ENCODE data around the gene NAT9.

The NAT9 gene

DNA sequence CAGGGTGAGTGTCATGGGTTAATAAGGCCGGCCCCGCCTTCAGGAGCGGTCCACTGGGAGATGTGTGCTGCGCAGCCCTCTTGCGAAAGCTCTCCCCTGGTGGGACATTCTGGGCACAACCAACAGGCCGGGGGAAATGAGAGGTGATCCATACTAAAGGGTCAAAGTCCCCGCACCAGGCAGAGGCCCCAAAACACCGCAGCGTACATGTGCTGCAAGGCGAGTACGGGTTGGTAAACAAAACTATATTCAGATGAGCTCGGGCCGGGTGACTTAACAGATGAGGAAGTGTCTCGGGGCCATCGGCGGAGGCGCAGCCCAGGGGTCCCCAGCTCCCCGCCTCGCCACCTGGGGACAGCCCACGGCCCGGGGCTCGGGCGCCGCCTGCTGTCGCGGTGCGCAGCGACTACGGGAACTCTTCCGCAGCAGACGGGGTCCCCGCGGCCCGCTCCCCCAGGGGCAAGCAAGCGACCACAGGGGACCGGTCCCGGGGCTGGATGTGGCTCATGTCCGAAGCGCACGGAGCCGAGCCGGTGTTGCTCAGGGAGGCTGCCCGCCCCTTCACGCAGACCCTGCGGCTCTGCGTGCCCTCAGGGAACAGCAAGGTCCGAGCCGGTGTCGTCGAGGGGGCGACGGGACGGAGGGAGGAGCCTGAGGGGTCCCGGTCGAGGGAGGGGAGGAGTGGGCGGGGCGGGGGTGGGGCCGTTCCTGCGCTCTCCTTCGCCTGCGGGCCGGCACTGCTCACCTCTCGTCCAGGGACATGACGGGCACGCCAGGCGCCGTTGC is 39.4 kb downstream of the NAT9 start, which contains the start of gene RAB37 (continued):
- no peak for TF ChIP-seq MZF1 (tag by site-specific recombination; IDR thresholded peaks at IDR 0.05; ENCODE audit: borderline replicate concordance)
- TF ChIP-seq, protein P1, sequence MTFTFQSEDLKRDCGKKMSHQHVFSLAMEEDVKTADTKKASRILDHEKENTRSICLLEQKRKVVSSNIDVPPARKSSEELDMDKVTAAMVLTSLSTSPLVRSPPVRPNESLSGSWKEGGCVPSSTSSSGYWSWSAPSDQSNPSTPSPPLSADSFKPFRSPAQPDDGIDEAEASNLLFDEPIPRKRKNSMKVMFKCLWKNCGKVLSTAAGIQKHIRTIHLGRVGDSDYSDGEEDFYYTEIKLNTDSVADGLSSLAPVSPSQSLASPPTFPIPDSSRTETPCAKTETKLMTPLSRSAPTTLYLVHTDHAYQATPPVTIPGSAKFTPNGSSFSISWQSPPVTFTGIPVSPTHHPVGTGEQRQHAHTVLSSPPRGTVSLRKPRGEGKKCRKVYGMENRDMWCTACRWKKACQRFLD (tag by site-specific recombination; IDR thresholded peaks at IDR 0.05) = no peak
- TF ChIP-seq, protein P2, sequence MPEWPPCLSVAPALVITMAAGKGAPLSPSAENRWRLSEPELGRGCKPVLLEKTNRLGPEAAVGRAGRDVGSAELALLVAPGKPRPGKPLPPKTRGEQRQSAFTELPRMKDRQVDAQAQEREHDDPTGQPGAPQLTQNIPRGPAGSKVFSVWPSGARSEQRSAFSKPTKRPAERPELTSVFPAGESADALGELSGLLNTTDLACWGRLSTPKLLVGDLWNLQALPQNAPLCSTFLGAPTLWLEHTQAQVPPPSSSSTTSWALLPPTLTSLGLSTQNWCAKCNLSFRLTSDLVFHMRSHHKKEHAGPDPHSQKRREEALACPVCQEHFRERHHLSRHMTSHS (tag by site-specific recombination; IDR thresholded peaks at IDR 0.05) = no peak
- TF ChIP-seq ZNF544 (tag by site-specific recombination; IDR thresholded peaks at IDR 0.05) = no peak
- TF ChIP-seq ZNF707 (tag by site-specific recombination; IDR thresholded peaks at IDR 0.05) = no peak
- TF ChIP-seq, protein P3, sequence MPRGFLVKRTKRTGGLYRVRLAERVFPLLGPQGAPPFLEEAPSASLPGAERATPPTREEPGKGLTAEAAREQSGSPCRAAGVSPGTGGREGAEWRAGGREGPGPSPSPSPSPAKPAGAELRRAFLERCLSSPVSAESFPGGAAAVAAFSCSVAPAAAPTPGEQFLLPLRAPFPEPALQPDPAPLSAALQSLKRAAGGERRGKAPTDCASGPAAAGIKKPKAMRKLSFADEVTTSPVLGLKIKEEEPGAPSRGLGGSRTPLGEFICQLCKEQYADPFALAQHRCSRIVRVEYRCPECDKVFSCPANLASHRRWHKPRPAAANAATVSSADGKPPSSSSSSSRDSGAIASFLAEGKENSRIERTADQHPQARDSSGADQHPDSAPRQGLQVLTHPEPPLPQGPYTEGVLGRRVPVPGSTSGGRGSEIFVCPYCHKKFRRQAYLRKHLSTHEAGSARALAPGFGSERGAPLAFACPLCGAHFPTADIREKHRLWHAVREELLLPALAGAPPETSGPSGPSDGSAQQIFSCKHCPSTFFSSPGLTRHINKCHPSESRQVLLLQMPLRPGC (tag by site-specific recombination; IDR thresholded peaks at IDR 0.05) = no peak
- no peak for TF ChIP-seq ZFP41 (tag by site-specific recombination; IDR thresholded peaks at IDR 0.05; ENCODE audit: borderline replicate concordance)
- no peak for TF ChIP-seq ZNF146 (tag by site-specific recombination; IDR thresholded peaks at IDR 0.05)
- TF ChIP-seq ZNF585B (tag by site-specific recombination; IDR thresholded peaks at IDR 0.05) = no peak
- TF ChIP-seq SP2 (tag by site-specific recombination; IDR thresholded peaks at IDR 0.05) = peak; percentile 49
- no peak for TF ChIP-seq EGR2 (tag by site-specific recombination; IDR thresholded peaks at IDR 0.05; ENCODE audit: low read depth)
- TF ChIP-seq ZNF16 (tag by site-specific recombination; IDR thresholded peaks at IDR 0.05; ENCODE audit: low read depth) = no peak
- TF ChIP-seq, protein P4, sequence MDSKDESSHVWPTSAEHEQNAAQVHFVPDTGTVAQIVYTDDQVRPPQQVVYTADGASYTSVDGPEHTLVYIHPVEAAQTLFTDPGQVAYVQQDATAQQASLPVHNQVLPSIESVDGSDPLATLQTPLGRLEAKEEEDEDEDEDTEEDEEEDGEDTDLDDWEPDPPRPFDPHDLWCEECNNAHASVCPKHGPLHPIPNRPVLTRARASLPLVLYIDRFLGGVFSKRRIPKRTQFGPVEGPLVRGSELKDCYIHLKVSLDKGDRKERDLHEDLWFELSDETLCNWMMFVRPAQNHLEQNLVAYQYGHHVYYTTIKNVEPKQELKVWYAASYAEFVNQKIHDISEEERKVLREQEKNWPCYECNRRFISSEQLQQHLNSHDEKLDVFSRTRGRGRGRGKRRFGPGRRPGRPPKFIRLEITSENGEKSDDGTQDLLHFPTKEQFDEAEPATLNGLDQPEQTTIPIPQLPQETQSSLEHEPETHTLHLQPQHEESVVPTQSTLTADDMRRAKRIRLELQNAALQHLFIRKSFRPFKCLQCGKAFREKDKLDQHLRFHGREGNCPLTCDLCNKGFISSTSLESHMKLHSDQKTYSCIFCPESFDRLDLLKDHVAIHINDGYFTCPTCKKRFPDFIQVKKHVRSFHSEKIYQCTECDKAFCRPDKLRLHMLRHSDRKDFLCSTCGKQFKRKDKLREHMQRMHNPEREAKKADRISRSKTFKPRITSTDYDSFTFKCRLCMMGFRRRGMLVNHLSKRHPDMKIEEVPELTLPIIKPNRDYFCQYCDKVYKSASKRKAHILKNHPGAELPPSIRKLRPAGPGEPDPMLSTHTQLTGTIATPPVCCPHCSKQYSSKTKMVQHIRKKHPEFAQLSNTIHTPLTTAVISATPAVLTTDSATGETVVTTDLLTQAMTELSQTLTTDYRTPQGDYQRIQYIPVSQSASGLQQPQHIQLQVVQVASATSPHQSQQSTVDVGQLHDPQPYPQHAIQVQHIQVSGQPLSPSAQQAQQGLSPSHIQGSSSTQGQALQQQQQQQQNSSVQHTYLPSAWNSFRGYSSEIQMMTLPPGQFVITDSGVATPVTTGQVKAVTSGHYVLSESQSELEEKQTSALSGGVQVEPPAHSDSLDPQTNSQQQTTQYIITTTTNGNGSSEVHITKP (tag by site-specific recombination; IDR thresholded peaks at IDR 0.05) = peak; percentile 86
- TF ChIP-seq KLF1 (tag by site-specific recombination; IDR thresholded peaks at IDR 0.05) = no peak
- TF ChIP-seq ZNF426 (tag by site-specific recombination; IDR thresholded peaks at IDR 0.05) = no peak
- TF ChIP-seq ZNF510 (tag by site-specific recombination; IDR thresholded peaks at IDR 0.05; ENCODE audit: insufficient replicate concordance) = no peak
- no peak for TF ChIP-seq ZNF433 (tag by site-specific recombination; IDR thresholded peaks at IDR 0.05; ENCODE audit: low read depth)
- TF ChIP-seq GLIS2 (tag by site-specific recombination; IDR thresholded peaks at IDR 0.05) = peak; percentile 87
- no peak for TF ChIP-seq ZBTB21 (tag by site-specific recombination; IDR thresholded peaks at IDR 0.05)
- no peak for TF ChIP-seq ZSCAN30 (tag by site-specific recombination; IDR thresholded peaks at IDR 0.05)
- TF ChIP-seq ZFP3 (tag by site-specific recombination; IDR thresholded peaks at IDR 0.05; ENCODE audit: low read depth) = no peak
- TF ChIP-seq ZNF140 (tag by site-specific recombination; IDR thresholded peaks at IDR 0.05) = no peak
- peak; percentile 90 for TF ChIP-seq ZIC2 (tag by site-specific recombination; IDR thresholded peaks at IDR 0.05)
- TF ChIP-seq, protein P5, sequence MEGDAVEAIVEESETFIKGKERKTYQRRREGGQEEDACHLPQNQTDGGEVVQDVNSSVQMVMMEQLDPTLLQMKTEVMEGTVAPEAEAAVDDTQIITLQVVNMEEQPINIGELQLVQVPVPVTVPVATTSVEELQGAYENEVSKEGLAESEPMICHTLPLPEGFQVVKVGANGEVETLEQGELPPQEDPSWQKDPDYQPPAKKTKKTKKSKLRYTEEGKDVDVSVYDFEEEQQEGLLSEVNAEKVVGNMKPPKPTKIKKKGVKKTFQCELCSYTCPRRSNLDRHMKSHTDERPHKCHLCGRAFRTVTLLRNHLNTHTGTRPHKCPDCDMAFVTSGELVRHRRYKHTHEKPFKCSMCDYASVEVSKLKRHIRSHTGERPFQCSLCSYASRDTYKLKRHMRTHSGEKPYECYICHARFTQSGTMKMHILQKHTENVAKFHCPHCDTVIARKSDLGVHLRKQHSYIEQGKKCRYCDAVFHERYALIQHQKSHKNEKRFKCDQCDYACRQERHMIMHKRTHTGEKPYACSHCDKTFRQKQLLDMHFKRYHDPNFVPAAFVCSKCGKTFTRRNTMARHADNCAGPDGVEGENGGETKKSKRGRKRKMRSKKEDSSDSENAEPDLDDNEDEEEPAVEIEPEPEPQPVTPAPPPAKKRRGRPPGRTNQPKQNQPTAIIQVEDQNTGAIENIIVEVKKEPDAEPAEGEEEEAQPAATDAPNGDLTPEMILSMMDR (tag by site-specific recombination; IDR thresholded peaks at IDR 0.05) = no peak
- no peak for TF ChIP-seq ZSCAN16 (tag by site-specific recombination; IDR thresholded peaks at IDR 0.05)
- TF ChIP-seq ZNF529 (tag by site-specific recombination; IDR thresholded peaks at IDR 0.05; ENCODE audit: insufficient replicate concordance) = no peak
- TF ChIP-seq ZBTB20 (tag by site-specific recombination; IDR thresholded peaks at IDR 0.05) = peak; percentile 34; the same call in 1 of the 2 replicates
- TF ChIP-seq ZNF266 (tag by site-specific recombination; IDR thresholded peaks at IDR 0.05; ENCODE audit: low read depth) = no peak
- TF ChIP-seq ZNF600 (tag by site-specific recombination; IDR thresholded peaks at IDR 0.05) = no peak
- no peak for TF ChIP-seq OVOL3 (tag by site-specific recombination; IDR thresholded peaks at IDR 0.05)
- TF ChIP-seq KLF10 (tag by site-specific recombination; IDR thresholded peaks at IDR 0.05) = no peak
